Effector CD8-positive, alpha-beta T cell (primary cell): Measurements from ENCODE around the gene NMB.
A peak's percentile ranks its signal among the peaks of the same experiment; 100 is the strongest.
"Not testable (repeated sequence)": the region's sequence is repeated elsewhere in the genome, so short reads cannot be mapped to it uniquely, and the experiment has no call there.

Experiments
- DNase-seq: peaks from one replicate; lab custom pipeline; 2025; lab: John Stamatoyannopoulos, UW

The NMB gene

GRCh38 chr15:84656972-84657371, 1.0 kb downstream of the NMB start:
- no peak for DNase-seq

GRCh38 chr15:84654689-84655453, 3.1 kb downstream of the NMB start:
- DNase-seq: peak; percentile 57

DNA sequence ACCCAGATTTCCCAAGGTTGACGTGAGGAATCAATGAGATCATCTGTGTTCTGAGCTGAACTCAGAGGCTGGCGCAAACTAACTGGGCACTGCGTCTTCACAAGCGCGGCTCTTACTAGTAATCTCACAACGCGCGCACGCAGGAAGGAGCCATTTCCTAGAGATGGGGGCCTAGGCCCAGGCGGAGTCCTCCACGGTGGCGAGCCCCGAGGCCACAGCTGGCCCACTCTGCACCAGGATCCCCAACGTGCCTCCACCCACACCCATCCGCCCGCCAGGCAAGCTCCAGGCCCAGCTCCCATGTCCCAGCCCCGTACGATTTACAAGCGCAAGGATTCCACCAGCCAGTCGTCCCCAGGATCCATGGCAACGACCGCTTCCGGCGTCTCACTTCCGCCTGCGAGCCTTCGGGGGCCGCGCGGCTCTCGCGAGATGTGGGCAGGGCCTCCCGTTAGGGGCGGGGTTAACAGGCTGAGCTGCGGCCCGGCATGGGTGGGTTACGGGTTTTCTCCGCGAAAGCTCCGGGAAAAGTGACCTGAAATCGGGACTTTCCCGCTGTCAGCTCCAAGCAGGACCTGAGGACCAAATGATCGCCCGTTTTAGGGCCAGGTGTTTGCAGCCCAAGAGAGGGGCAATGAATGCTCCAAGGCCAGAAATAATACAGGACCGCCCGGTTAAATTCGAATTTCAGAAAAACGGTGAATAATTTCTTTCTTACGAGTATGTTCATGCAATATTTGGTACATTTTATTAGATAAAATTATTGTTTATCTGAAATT, 3.9 kb downstream of the NMB start, which contains the start of gene WDR73:
TSS of gene WDR73 (minus strand) at position 374 of the 779 bp plus-strand sequence. CDS start at position 365, 9 bp downstream.
- DNase-seq: peak; percentile 98

GRCh38 chr15:84653584-84653909, 4.5 kb downstream of the NMB start:
- no peak for DNase-seq

DNA sequence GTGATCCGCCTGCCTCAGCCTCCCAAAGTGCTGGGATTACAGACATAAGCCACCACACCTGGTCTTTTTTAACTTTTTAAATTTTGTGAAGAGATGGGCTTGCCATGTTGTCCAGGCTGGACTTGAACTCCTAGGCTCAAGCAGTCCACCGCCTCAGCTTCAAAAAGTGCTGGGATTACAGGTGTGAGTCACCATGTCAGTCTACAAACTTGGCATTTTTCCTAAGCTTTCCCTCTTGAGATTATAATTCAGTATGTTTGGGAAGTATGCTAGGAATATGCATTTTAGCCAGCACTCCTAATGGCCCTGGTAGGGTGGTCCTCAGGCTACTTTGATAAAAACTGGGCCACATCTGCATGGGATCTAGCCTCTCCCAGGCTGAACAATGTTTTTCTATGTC, 8.3 kb downstream of the NMB start:
- no peak for DNase-seq

- DNase-seq: no peak
These were observed 9.5 kb downstream of the NMB start for GRCh38 chr15:84648539-84648938.

DNA sequence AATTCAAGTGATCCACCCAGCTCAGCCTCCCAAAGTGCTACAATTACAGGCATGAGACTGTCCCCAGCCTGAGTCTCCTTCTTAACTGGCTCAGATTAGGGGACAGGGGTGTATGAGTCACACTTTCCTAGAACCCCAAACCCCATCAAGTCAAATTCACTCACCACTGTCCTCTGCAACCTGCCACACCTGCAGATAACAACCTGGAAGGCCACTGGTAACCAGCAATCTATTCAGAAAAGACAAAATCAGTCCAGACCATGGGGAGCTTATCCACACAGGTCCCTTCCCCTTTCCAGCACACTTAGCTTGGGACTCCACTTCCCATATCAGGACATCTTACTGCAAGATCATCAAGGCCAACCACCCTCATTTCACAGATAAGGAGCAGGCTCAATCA, 10.3 kb downstream of the NMB start:
- no peak for DNase-seq

DNA sequence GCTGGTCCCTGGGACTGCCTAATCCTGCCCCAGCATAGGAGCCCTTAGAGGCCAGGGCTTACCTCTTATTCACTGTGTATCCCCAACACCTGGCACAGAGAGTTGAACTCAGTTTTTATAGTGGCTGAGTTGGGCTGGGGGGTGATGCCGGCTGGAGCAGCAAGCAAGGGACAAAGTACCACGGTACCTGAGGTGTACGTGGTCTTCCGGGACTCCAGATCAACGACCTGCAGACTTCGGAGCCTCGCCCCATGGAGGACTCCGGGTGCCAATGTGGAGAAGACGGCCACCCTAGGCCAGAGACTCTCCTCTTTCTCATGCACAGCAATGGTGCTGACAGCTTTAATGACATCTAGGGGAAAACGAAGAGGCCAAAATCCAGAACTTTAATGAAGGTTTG, 12.0 kb downstream of the NMB start:
- DNase-seq: no peak

DNA sequence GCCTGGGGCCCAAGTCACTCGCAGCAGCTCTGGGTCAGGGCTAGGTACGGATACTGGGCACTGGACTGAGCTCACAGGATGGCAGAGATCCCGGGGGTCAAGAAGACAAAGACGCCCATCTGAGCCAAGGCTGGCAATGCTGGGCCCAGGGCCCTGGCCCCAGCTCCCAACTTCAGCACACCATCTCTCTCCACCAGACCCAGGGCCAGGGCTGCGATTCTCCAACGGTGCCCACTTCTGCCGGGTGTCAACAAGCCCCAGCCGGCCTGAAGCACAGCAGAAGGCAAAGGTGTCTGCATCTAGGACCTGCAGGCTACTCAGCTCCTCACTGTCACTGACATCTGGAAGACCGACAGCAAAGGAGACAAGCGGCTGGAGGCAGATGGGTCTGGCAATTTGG, 12.5 kb downstream of the NMB start:
- DNase-seq: no peak

- DNase-seq: no peak
These were observed 14.2 kb downstream of the NMB start for GRCh38 chr15:84643838-84644237.

DNA sequence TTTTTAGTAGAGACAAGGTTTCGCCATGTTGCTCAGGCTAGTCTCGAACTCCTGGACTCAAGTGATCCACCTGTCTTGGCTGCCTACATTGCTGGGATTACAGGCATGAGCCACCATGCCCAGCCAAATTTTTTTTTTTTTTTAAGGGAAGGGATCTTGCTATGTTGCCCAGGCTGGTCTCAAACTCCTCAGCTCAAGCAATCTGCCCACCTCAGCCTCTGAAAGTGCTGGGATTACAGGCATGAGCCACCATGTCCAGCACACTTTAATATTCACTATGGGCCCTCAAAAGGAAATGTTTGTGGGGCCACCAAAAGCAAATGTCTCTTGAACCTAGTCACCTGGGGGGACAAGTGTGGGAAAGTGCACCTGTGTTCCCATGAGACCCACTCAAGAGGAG, 15.4 kb downstream of the NMB start:
- DNase-seq: not testable (repeated sequence)

DNA sequence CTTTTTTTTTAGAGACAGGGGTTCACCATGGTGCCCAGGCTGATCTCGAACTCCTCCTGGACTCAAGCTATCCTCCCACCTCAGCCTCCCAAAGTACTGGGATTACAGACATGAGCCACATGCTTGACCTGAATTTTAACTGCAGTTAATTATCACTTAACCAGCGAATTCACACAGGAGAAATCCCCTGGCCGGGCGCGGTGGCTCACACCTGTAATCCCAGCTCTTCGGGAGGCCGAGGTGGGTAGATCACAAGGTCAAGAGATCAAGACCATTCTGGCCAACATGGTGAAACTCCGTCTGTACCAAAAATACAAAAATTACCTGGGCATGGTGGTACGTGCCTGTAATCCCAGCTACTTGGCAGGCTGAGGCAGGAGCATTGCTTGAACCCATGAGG, 16.1 kb downstream of the NMB start:
- DNase-seq: not testable (repeated sequence)

- DNase-seq: no peak
These were observed 19.9 kb downstream of the NMB start for GRCh38 chr15:84638103-84638502.

DNA sequence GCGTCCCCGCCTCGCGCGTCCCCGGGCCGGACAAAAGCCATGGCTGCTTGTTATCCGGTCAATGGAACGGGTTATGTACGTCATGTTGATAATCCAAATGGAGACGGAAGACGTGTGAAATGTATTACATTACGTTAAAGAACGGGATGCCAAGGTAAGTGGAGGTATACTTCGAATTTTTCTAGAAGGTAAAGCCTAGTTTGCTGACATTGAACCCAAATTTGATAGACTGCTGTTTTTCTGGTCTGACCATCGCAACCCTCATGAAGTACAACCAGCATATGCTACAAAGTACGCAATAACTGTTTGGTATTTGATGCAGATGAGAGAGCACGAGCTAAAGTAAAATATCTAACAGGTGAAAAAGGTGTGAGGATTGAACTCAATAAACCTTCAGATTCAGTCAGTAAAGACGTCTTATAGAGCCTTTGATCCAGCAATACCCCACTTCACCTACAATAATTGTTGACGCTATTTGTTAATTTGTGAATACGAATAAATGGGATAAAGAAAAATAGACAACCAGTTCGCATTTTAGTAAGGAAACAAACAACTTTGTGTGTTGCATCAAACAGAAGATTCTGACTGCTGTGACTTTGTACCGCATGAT, 23.7 kb downstream of the NMB start:
- DNase-seq: no peak

DNA sequence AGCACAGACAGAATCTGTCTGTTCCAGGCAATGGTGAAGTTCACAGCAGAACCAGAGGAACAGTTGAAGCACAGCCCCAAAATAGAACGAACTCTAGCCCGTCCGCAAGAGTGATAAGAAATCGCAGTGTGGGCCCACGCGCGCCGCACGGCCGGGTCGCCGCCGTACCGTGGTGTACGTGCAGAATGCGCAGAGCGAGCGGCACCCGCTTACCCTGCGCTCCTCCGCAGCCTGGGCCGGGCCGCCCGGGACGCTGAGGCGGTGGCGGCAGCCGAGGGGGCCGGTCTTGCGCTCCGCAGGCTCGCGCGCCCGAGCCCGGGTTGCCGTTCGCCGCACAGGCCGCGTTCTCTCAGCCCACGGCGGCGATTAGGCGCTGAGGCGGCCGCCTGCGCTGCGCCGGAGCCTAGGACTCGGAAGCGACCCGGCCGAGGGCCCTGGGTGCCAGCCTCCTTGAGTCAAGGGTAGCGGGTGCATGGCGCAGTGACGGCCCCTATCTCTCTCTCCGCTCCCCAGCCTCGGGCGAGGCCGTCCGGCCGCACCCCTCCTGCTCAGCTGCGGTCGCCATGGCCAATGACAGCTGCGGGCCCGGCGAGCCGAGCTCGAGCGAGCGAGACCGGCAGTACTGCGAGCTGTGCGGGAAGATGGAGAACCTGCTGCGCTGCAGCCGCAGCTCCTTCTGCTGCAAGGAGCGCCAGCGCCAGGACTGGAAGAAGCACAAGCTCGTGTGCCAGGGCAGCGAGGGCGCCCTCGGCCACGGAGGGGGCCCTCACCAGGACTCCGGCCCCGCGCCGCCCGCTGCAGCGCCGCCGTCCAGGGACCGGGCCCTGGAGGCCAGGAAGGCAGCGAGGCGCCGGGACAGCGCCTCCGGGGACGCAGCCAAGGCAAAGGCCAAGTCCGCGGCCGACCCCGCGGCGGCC, 24.4 kb downstream of the NMB start:
- peak; percentile 36 for DNase-seq

DNA sequence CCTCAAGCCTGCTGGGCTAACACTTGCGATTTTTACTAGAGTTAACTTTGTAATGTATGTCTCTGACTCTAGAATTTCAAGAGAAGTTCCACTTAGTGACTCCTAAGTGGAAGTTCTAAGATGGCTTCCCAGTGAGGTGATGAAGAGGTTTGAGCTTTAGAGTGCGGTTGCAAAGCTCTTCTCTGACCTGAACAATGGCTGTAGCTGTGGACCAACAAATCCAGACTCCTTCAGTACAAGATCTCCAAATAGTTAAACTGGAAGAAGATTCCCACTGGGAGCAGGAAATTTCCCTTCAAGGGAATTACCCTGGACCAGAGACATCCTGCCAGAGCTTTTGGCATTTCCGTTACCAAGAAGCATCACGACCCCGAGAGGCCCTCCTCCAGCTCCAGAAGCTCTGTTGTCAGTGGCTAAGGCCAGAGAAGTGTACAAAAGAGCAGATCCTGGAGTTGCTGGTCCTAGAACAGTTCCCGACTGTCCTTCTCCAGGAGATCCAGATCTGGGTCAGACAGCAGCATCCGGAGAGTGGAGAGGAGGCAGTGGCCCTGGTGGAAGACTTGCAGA, 26.2 kb downstream of the NMB start:
- DNase-seq: no peak

DNA sequence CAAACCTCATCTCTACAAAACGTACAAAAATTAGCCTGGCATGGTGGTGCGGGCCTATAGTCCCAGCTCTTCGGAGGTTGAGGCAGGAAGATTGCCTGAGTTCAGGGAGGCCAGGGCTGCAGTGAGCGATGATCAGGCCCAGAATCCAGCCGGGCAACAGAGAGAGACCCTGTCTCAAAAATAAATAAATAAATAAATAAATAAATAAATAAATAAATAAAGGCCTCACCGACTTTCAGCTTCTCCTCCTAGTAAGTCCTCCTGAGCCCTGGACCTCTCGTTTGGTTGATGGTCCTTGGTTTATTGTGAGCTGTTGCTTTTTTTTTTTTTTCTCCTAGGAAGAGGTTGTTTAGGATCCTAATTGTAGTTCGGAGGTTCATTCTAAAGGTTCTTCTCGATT, 29.0 kb downstream of the NMB start:
- DNase-seq: no peak

DNA sequence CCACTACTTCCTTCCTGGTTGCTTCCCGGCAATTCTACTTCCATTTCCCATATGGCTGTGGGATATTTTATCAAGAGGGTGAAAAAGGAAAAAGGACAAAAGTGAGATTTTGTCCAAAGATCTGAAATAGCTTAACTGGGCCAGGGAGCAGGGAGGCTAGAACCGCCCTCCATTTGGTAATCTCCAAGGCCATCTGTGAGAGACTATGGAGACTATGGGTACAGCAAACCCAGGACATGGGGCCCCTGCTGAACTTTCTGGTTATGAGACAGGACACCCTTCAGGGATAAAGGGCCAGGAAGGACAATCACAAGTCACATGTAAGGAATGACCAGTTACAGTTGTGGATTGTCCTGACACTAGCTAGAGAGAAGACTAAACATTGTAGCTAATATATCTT, 32.9 kb downstream of the NMB start:
- no peak for DNase-seq

GRCh38 chr15:84624359-84624758, 33.6 kb downstream of the NMB start:
- no peak for DNase-seq

DNA sequence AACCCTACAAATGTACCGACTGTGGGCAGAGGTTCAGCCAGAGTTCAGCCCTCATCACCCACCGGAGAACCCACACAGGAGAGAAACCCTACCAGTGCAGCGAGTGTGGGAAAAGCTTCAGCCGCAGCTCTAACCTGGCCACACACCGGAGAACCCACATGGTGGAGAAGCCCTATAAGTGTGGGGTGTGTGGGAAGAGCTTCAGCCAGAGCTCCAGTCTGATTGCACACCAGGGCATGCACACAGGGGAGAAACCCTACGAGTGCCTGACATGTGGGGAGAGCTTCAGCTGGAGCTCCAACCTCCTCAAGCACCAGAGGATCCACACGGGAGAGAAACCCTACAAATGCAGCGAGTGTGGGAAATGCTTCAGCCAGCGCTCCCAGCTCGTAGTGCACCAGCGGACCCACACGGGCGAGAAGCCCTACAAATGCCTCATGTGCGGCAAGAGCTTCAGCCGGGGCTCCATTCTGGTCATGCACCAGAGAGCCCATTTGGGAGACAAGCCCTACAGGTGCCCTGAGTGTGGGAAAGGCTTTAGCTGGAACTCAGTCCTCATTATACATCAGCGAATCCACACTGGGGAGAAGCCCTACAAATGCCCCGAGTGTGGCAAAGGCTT, 36.5 kb downstream of the NMB start:
- DNase-seq: no peak

GRCh38 chr15:84620626-84621025, 37.4 kb downstream of the NMB start:
- no peak for DNase-seq
